Measurements from ENCODE around the gene WDR90.

GRCh38 chr16:681746-682427 is 32.7 kb downstream of the WDR90 start:
- no peak for TF ChIP-seq CTCF (conservative IDR thresholded peaks at IDR 0.05; ENCODE audit: low read depth in 2 of 2)
- TF ChIP-seq EZH2 (IDR thresholded peaks at IDR 0.05; ENCODE audit: low read depth, unreplicated experiment), result no peak
